NCI-H146 (cell line): ENCODE data around the gene ARRDC2.
"Not testable (repeated sequence)": the region's sequence is repeated elsewhere in the genome, so short reads cannot be mapped to it uniquely, and the experiment has no call there.

Experiments
- DNase-seq: peaks from one replicate; lab custom pipeline; 2025; lab: John Stamatoyannopoulos, UW

The ARRDC2 gene

DNA sequence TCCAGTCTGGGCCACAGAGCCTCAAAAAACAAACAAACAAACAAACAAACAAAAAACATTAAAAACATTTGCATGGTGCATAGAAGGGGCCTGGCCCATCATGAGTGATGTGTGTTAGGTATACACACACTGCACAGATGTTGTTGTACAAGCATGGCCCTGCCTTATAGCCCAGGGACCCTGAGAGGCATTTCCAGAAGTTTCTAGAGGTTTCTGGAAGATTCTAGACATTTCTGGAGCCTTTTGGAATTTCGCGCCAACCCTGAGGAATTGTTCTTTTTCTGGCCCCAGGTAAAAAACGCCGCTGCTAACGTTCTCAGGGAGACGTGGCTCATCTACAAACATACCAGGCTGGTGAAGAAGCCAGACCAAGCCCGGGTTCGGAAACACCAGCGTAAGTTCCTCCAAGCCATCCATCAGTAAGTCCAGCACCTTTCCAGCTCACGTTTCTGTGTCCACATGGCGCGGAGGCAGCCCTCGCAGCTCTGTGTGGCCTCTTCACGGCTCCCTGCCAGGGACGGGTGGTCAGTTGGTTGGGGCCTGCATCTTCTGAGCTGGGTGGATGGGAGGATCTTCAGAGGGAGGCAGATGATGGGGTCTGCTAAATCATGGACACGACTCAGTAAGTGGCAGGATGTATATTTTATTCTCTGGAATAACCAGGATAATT is 18.4 kb upstream of the ARRDC2 start:
- DNase-seq = no peak

DNA sequence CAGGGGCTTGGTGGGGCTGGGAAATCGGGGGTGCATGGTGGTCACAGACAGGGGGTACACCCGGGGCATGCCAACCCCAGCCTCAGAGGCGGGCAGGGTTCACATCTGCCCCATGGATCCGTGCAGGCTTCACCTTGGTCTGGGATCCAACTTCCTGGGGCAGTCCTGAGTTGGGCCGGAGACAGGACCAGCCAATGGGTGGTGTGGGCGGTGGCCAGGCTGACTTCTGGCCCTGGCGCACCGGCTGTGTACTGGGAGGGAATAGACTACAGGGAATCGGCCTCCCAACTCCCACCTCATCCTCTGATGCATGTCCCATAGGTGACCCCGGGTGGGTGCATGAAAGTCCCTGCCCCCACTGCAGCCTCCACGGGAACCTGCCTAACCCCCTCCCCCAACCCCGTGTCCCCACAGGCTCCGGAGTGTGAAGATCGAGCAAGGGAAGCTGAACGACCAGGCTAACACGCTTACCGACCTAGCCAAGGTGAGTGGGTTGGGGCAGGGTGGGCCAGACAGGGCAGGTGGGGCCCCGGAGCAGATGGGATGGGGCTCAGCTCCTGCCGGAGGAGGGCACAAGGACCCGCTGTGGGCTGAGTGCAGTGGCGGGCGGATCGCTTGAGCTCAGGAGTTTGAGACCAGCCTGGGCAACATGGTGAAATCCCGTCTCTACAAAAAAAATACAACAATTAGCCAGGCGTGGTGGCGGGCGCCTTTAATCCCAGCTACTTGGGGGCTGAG is 14.7 kb upstream of the ARRDC2 start:
- DNase-seq = no peak

DNA sequence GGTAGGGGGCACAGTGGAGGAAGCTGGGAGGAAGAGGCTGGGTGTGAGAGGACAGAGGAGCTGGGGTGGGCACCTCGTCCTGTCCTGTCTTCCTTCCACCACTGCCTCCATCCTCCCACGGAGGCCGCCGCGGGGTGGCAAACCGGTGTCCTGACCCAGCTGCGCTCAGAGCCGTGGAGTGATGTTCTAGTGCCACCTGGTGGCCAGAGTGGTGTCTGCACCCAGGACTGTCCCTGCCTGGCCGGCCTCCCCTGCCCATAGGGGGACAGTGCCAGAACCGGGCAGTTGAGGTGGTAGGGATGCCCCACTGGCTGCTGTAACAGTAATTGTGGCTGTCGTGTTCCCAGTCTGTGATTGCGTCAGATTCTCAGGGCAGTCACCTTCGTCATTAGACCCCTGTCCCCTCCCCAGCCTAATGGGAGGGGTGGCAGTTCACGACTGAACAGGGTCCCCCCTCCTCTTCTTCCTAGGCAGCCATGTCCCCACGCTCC is 11.1 kb upstream of the ARRDC2 start:
- peak; percentile 58 for DNase-seq

DNA sequence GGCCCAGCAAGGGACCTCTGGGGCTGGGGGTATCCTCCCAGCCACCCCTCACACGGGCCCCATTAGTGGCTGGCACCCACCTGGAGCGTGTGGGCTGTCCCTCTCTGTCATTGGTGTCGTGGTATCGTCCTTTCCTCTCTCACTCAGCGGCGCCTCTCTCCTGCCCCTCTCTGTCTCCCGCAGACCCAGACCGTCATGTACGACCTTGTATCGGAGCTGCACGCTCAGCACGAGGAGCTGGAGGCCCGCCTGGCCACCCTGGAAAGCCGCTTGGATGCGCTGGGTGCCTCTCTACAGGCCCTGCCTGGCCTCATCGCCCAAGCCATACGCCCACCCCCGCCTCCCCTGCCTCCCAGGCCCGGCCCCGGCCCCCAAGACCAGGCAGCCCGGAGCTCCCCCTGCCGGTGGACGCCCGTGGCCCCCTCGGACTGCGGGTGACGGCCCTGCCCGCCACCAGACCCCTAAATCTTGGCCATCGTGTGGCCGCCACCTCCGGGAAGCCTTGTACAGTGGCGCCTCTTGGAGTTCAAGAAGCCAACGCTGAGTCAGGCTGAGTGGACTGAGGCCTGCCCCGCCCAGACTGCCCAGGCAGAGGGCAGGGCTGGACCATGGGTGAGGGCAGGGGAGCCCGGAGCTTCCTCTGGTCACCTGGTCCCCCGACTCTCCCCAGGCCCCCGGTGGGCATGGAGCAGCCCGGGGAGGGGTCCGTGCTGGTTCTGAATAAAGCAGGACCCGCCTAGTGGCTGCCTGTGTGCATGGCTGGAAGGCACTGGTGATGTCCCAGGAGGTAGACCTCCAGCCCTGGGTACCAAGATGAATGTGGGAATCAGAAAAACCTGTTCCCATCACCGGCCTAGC is 9.8 kb upstream of the ARRDC2 start:
- no peak for DNase-seq

DNA sequence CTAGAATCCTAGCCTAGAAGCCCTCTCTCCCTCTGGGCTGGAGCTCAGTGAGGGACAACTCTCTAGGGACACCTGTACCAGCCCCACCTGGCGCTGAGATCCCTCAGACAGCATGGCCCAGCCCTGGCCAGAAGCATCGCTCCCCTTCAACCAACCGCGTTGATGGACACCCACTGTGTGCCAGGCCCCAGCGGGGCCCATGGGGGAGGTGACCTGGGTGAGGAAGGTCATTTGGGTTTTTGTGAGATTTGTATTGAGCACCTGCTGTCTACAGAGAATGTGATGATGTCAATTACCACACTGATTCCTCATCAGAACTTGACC is 9.2 kb upstream of the ARRDC2 start:
- DNase-seq = no peak

DNA sequence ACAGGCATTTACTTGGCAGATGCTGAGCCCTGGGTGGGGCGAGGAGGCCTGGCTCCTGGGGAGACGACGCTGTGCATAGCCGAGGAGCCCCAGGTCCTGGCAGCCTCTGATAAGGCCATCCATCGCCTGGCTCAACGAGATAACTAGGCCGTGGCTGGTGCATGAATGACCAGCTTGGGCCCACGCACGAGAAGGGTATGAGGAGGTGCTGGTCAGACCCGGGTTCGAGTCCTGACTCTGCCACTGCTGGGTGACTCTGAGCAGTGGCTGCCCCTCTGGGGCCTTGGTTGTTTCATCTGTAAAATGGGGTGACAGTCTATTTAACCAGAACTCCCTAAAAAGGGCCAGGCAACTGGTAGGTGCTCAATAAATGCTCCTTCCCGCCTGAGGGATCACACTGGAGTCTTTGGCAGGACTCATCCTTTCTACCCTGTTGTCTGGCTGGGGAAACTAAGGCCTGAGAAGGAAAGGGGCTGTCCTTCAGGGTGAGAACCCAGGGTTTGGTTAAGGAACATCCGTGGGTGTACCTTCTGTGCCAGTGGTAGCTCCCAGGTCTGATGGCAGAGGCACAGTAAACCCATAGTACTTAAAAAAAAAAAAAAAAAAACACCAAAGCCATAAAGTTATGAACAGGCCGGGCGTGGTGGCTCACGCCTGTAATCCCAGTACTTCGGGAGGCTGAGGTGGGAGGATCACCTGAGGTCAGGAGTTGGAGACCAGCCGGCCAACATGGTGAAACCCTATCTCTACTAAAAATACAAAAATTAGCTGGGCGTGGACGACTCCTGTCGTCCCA is 8.1 kb upstream of the ARRDC2 start:
- DNase-seq = no peak

DNA sequence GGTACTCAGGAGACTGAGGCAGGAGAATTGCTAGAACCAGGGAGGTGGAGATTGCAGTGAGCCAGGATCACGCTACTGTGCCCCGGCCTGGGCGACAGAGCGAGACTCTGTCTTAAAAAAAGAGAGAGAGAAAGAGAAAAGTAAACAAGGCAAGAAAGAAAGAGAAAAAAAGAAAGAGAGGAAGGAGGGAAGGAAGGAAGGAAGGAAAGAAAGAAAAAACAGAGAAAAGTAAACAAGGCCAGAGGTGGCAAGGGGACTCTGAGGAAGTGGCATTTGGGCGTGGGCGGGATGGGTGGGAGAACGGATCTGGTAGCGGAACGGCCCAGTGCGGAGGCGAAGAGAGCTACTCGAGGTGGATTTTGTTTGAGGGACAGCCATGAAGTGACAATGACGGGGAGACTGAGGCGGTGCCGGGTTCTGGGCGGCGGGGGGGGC is 7.5 kb upstream of the ARRDC2 start:
- DNase-seq = no peak

DNA sequence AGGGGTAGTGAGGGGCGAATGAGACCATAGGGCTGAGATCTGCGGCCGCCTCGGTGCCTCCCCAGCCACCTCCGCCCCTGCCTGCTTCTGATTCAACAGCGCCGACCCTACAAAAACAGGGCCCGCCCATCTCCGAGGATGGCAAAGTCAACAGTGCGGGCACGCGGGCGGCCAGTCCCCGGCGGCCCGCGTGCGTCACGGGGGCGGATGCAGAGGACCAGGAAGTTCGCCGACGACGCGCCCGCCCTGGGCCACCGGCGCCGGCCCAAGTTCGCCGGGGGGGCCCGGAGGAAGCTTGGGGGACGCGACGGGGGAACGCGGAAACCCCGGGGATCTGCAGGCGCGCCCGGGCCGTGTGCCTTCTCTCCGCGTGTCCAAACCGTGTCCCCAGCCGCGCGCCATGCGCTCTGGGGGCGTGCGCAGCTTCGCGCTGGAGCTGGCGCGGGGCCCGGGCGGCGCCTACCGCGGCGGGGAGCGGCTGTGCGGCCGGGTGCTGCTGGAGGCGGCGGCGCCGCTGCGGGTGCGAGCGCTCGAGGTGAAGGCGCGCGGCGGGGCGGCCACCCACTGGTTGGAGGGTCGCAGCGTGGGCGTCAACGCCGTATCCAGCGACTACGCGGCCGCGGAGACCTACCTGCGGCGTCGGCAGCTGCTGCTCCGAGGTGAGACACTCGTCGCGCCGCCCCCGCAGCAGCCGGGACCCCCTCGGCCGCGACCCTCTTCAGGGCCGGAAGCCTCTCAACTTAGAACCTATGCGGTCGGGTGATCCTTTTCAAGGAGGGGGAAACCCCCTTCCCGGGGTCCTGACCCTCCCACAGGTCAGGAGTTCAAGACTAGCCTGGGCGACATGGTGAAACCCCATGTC is 6.8 kb upstream of the ARRDC2 start:
- peak; percentile 56 for DNase-seq

DNA sequence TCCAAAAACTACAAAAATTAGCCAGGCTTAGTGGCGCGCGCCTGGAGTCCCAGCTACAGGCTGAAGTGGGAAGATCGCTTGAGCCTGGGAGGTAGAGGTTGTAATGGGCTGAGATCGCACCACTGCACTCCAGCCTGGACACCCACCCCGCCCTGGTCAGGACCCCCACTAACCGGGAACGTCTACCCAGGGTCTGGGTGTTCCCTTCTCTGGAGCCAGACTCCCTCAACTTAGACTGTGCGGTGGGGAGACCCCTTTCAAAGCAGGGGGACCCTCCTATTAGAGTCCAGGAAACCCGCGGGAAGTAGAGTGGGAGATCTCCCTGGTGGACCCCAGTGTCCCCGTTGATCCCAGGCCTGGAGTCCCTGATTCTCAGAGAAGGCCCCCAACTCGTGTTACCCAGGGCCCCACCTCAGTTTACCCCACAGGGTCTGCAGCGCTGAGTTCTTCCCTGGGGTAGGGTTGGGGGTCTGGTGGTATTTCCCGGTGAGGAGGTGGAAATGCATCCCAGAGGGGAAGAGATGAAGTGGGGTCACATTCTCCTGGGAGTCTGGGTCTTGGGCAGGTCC is 6.1 kb upstream of the ARRDC2 start:
- no peak for DNase-seq

DNA sequence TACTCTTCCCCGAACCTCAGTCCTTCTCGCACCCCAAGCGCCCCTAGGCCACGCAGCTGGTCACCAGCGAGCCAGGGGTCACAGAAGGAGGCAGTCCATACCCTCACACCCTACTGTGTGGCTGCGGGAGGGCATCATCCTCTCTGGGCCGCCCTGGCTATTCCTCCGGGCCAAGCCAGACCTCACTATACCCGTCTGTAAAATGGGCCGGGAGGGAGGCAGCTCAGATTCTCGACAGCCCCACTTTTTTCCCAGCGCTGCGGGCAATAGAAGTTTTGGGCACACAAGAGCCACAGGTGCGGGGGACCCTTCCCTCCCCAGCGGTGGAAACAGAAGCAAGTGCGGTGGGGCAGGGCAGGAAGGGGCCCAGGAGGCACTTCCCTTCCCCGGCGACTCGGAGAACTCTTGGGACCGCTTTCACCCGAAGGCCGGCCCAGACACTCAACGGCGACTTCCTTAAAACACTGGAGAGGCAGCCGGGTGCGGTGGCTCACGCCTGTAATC is 5.6 kb upstream of the ARRDC2 start:
- no peak for DNase-seq

DNA sequence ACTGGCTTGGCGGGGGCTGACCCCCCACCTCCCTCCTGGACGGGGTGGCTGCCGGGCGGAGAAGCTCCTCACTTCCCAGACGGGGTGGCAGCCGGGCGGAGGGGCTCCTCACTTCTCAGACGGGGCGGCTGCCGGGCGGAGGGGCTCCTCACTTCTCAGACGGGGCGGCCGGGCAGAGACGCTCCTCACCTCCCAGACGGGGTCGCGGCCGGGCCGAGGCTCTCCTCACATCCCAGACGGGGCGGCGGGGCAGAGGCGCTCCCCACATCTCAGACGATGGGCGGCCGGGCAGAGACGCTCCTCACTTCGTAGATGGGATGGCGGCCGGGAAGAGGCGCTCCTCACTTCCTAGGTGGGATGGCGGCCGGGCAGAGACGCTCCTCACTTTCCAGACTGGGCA is 2.2 kb upstream of the ARRDC2 start:
- DNase-seq = not testable (repeated sequence)

DNA sequence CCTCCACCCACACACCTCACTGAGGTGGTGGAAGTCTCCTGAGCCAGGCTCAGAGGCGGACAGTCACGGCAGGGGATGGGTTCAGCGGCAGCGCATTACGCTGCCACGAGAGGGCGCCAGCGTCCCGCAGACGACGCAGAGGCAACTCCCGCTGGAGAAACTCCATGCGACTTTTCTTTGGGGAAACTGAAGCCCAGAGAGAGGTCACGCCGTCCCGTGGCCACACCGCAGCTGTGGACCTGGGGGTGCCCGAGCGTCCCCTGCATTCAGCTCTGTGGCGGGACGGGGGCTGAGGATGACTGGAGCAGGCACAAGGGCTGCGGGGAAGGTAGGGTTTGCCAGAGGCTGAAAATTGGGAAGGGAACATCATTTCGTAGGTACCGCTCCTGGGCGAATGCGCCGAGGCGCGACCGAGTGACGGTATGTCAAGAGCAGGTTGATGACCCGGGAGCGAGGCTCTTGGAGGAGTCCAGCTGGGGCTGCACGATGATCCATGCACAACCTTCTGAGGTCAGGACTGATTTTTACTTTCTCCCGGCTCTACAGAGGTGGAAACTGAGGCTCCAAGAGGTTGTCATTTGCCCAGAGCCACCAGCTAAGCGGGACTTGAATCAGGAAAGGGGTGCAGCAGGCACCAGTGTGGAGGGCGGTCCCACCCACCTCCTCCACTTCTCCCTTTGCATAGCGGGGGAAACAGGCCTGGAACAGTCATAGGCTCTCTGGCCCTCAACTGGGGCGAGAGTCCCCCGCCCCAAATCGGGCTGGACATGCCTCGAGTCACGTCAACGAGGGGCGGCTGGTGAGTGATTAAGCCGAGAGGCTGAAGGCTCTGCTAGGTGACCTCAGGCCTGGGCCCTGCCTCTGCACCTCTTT is 690 bp upstream of the ARRDC2 start:
- DNase-seq = peak; percentile 50

DNA sequence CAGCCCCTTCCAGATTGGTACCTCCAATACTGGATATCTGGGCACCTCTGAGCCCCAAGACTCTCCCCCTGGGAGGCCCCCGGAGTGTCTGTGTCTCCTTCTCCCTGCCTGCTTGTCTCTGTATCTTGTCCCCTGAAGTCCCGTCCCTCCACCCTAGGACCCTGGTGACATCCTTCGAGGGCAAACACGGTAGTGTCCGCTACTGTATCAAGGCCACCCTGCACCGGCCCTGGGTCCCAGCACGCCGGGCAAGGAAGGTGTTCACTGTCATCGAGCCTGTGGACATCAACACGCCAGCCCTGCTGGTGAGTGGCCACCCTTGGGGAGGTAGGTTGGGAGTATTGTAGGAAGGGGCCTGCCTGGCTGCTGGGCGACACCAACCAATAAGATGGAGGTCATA is 844 bp downstream of the ARRDC2 start:
- no peak for DNase-seq

DNA sequence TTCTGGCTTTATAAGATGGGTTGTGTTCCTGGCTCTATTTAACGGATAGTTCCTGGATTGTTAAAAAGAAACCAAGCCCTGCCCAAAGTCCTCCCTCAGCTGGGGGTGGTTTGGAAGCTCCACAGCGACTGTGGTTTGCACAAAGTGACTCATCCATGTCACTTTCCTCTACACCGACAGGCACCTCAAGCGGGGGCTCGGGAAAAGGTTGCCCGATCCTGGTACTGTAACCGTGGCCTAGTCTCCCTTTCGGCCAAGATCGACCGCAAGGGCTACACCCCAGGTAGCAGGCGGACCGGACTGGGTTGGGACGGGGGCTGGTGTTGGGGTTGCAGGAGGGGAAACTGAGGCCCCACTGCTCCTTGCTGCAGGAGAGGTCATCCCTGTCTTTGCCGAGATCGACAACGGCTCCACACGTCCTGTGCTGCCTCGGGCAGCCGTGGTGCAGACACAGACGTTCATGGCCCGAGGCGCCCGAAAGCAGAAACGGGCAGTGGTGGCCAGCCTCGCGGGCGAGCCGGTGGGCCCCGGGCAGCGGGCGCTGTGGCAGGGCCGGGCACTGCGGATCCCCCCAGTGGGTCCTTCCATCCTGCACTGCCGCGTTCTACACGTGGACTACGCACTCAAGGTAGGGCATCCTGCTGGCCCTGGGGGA is 1.6 kb downstream of the ARRDC2 start:
- DNase-seq = no peak

DNA sequence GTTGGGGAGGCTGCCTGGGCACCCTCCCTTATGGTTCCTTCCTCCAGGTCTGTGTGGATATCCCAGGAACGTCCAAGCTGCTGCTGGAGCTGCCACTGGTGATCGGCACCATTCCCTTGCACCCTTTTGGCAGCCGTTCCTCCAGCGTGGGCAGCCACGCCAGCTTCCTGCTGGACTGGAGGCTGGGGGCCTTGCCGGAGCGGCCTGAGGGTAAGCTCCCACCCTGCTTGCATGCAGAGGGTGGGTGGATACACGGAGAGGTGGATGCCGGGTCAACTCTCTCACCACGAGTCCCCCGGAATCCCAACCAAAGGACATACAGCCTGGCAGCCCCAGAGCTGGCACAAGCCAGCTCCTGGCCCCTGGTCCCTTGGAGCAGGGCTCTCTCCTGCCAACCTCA is 2.2 kb downstream of the ARRDC2 start:
- DNase-seq = no peak

DNA sequence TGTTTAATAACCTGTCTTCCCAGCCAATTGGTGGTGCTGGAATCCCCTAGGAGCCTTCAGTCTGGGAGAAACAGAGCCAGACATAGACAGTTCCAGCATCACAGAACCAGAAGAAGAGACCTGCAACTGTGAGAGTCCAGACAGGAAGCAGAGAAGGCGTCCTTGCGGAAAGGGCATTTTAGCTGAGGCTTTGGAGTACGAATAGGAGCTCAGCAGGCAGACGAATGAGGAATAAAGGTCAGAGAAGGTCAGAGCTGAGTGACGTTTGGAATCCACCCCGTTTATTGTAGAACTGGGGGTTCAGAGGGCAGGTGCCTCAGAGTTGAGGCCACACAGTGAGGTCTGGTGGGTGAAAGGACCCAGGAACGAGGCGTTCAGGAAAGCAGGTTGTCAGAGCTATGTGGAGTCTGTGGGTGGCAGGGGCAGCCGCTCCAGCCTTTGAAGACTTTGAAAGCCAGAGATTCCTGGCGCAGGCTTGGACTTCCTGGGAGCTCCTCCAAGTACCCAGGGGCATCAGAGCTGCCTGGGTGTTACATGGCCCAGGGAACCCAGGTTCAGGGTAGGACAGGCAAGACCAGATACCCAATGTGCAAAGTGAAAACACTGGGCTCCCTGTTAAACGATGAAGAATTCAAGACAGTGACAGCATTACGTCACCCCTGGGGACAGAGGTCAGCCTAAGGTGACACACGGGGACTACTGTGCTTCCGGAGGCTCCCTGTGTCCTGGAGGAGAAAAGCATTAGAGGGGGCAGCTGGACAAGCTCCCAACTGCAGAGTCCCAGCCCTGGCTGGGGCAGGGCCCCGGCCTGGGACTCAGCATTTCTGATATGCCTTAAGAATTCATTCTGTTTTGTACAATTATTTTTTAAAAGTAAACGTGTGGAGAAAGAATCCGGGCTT is 5.5 kb downstream of the ARRDC2 start:
- DNase-seq = no peak

DNA sequence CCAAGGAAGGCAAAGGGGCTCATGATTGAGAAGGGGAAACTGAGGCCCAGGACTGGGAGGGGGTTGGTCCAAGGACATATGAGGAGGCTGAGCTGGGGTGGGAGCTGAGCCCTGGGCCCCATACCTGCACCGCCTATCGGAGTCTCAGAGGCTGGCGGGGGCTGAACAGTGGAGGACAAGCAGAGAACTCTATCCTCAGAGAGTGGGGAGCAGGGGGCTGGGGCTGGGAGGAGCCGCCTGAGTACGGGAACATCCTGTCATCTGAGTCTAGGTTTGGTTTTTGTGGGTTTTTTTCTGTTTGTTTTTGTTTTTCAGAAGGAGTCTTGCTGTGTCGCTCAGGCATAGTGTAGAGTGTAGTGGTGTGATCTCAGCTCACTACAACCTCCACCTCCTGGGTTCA is 6.2 kb downstream of the ARRDC2 start:
- no peak for DNase-seq
